HG03460 (cell line): Measurements from ENCODE around the gene TWF2.

Experiments
- ATAC-seq: cut with Tn5 transposase; IDR thresholded peaks from one replicate; pipeline ENCODE4 v1.9.1; 2021; ENCODE audit not compliant: unreplicated experiment

The TWF2 gene

DNA sequence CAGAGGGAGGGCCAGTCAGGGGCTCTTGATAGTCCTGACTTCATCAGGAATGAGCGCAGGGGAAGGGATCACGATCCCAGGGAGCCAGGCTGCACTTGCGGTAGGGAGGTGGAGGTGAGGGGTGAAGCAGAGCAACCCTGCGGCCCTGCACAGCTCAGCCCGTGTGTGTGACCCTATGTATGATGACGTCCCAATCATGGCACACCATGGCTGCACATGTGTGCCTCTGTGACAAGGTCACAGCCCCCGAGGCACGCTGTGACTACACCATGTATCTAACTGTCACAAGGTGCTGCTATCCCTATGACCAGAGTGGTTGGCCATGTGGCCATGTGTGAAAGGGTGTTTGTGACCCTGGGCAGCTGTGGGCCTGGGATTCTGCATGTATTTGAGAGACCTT is 54.3 kb downstream of the TWF2 start:
- ATAC-seq, result no peak

DNA sequence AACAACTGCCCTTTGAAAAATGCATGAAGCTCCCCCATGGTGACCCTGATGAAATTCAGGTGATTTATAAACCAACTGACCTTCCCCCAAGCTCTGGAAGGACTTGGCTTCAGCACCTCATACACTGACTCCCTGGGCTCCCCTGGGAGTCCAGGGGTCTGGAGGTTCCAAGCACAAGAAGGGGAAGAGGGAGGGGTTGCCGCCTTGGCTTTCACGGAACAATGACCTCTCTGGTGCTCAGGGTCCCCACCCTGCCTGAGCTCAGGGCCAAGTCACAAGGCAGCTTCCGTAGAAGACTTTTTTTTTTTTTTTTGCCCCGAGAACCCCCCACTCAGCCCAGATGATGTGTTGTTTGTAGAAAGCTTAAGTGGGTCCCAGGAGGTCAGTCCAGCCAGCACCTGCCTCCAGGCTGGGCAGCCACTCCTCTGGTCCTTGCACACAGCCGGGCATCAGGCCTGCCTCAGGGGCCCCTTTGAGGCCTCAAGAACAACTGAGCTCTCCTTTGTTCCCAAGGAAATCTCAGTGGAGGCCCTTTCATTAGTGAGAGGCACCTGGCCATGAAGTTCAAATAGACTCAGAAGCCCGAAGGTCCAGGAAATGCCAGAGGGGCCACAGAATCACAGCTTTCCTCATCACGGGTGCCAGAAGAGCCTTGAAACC is 55.0 kb downstream of the TWF2 start:
- ATAC-seq, result no peak

DNA sequence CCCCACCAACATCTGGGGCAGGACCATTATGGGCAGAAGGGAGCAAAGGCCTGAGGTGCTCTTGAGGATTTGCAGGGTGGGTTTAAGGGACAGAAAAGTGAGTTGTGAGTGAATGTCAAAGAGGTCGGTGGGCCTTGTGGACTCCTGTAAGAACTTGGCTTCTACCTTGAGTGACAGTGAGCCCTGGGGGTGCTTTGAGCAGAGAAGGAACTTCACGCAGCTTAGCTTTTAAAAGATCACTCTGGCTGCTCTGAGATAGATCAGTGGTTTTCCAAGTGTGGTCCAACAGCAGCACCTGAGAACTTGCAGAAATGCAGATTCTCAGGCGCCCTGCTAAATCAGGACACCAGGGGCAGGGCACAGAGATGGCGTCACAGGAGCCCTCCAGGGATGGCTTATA is 56.3 kb downstream of the TWF2 start:
- ATAC-seq, result no peak

DNA sequence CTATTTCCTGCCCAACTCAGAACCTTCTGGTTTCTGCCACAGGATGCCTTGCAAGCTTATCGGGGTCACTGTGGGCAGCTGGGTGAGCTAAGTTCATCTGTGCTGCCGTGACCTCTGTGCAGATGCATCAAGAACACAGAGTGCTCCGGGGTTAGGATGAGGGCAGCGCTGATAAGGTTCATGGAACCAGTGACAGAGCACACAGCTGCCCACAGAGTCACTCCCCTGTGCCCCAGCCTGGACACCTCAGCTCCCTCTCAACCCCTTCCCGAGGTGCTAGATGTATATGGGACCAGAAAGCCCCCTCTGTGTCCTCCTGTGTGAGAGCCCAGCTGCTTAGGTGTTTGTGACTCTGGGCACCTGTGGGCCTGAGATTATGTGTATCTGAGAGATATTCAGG is 56.8 kb downstream of the TWF2 start:
- ATAC-seq, result no peak

DNA sequence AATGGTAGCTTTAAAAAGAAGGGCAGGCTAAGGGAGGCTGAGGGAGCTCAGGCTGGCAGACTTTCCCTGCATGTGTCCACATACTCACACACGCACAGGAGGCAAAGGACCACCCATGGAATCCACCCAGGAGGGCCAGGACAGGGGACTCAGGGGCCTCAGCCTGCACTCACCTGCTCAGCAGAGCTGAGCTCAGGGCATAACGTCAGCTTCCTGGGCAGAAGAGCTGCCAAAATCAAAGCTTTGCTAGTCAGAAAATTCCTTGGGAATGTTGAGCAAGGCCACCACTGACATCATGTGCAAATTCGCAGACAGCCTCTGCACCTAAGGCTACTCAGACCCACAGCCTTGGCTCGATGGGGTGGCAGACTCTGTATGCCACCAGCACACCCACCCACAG is 57.4 kb downstream of the TWF2 start:
- ATAC-seq, result no peak
